ENCODE measurements around the gene CTNNA1.
"Not testable (repeated sequence)": the region's sequence is repeated elsewhere in the genome, so short reads cannot be mapped to it uniquely, and the experiment has no call there.

CTNNA1 gene

DNA sequence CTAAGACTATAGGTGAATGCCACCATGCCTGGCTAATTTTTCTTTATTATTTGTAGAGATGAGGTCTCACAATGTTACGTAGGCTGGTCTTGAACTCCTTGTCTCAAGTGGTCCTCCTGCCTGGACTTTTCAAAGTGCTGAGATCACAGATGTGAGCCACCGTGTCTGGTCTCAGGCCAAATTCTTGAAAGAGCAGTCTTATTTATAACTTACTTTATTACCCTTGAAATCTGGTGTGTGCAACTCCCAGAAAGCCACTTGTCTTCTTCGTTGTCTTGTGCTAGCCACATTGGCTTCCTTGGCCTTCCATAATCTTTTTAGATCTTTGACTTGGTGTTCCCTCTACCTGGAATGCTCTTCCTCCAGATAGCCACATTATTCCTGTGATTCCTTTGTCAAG lies 50.1 kb downstream of the CTNNA1 start:
- DNase-seq (ENCODE audit: insufficient read length, low spot score) (no peak), FAIRE-seq (no peak)
- TF ChIP-seq, protein P1, sequence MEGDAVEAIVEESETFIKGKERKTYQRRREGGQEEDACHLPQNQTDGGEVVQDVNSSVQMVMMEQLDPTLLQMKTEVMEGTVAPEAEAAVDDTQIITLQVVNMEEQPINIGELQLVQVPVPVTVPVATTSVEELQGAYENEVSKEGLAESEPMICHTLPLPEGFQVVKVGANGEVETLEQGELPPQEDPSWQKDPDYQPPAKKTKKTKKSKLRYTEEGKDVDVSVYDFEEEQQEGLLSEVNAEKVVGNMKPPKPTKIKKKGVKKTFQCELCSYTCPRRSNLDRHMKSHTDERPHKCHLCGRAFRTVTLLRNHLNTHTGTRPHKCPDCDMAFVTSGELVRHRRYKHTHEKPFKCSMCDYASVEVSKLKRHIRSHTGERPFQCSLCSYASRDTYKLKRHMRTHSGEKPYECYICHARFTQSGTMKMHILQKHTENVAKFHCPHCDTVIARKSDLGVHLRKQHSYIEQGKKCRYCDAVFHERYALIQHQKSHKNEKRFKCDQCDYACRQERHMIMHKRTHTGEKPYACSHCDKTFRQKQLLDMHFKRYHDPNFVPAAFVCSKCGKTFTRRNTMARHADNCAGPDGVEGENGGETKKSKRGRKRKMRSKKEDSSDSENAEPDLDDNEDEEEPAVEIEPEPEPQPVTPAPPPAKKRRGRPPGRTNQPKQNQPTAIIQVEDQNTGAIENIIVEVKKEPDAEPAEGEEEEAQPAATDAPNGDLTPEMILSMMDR (IDR thresholded peaks at IDR 0.05; ENCODE audit: insufficient read depth, missing control alignments), result no peak

DNA sequence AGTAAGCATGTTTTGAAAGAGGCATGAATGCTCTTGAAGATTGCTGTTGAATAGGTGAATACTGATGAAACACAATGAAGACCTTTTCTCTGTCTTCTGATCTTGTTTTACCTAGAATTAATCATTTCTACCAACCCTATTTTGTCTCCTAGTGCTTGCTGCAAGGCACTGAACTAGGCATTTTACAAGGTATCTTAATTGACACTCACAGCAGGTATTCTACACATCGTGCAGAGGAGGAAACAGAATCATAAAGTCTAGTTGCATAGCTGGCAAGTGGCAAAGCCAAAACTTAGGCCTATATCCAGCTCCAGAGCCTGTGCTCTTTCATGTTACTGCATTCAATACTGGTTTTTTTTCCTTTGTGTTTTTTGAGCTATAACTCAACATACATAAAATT lies 50.7 kb downstream of the CTNNA1 start:
- FAIRE-seq (no peak), DNase-seq (ENCODE audit: insufficient read length, low spot score) (no peak)
- TF ChIP-seq, protein P1 (IDR thresholded peaks at IDR 0.05; ENCODE audit: insufficient read depth, missing control alignments), result no peak

DNA sequence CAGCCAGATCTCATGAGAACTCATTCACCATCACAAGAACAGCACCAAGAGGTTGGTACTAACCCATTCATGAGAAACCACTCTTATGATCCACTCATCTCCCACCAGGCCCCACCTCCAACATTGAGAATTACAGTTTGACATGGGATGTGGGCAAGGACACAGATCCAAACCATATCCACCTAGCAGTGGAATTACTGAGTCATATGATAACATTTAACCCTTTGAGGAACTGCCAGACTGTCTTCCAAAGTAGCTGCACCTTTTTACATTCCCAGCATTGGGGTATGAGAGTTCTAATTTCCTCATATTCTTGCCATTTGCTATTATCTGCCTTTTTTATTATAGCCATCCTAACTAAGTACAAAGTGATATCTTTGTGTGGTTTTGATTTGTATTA lies 51.9 kb downstream of the CTNNA1 start:
- DNase-seq (ENCODE audit: insufficient read length, low spot score), result no peak
- TF ChIP-seq, protein P1 (IDR thresholded peaks at IDR 0.05; ENCODE audit: insufficient read depth, missing control alignments), result no peak
- no peak for FAIRE-seq

DNA sequence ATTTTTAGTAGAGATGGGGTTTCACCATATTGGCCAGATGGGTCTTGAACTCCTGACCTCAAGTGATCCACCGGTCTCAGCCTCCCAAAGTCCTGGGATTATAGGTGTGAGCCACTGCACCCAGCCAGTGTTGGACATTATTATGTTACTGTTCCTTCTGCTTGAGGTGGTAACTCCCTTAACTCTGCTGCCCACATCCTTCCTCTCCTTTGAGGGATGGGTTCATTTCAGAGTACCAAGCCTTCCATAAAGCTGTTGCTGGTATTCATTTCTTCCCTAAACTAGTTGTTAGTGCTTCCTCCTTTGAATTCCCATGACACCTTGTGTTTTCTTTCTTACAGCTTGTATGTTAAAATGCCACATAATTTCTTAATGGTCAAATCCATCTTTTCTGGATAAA lies 54.0 kb downstream of the CTNNA1 start:
- FAIRE-seq, result no peak
- TF ChIP-seq, protein P1 (IDR thresholded peaks at IDR 0.05; ENCODE audit: insufficient read depth, missing control alignments), result no peak

DNA sequence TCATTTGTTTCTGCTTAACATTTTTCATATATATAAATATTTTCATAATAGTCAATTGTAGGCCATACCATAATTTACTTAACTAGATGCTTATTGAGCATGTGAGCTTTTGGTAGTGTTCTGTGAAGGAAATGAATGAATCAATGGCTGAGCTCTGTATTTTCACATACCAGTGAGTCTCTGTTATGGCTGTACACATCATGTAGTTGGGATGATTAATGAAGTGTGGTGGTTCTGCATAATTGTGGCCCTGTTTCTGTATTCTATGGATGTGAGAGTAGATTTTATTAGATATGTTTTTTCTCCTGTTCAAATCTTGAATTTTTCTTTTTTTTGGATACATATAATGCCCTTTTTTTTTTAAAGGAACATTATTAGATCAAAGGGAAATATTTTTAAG lies 56.2 kb downstream of the CTNNA1 start:
- no peak for FAIRE-seq
- TF ChIP-seq, protein P1 (IDR thresholded peaks at IDR 0.05; ENCODE audit: insufficient read depth, missing control alignments), result no peak
- DNase-seq (ENCODE audit: insufficient read length, low spot score), result no peak

More for the DNA sequence above, 54.0 kb downstream of the CTNNA1 start:
- no peak for DNase-seq (ENCODE audit: insufficient read length, low spot score)

DNA sequence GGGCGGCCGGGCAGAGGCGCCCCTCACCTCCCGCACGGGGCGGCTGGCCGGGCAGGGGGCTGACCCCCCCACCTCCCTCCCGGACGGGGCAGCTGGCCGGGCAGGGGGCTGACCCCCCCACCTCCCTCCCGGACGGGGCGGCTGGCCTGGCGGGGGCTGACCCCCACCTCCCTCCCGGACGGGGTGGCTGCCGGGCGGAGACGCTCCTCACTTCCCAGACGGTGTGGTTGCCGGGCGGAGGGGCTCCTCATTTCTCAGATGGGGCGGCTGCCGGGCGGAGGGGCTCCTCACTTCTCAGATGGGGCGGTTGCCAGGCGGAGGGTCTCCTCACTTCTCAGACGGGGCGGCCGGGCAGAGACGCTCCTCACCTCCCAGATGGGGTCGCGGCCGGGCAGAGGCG lies 57.6 kb downstream of the CTNNA1 start:
- FAIRE-seq; DNase-seq (ENCODE audit: insufficient read length, low spot score): not testable (repeated sequence)

DNA sequence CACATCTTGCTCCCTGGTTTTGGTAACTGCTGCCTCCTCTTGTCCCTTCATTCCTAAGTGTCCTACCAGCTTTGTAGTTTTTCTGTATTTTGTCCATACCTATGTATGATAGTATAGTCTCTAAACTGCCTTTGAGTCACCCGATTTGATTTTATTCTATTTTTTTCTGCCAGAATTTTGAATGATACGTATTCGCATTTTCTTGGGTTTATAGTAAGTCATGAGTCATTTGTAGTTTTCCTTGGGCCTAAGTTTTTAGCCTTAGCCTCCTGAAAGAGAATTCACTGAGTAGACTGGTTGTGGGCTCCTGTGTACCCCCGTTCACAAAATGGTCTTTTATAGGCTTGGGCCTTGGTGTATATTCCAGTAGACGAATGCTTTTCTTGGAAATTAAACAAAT lies 62.3 kb downstream of the CTNNA1 start:
- FAIRE-seq (no peak), DNase-seq (ENCODE audit: insufficient read length, low spot score) (no peak)
- TF ChIP-seq, protein P1 (IDR thresholded peaks at IDR 0.05; ENCODE audit: insufficient read depth, missing control alignments), result no peak

DNA sequence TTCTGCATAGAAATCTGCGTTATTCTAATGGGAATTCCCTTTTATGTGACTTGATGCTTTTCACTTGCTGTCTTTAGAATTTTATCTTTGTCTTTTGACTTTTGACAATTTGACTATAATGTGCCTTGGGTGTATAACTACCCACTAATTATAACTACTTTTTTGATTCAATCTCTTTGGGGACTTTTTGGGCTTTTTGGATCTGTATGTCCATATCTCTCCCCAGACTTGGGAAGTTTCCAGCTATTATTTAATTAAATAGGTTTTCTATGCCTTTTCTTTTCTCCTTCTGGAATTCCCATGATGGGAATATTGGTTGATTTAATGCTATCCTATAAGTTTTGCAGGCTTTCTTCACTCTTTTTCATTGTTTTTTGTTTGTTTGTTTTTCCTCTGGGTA lies 64.0 kb downstream of the CTNNA1 start:
- TF ChIP-seq, protein P1 (IDR thresholded peaks at IDR 0.05; ENCODE audit: insufficient read depth, missing control alignments), result no peak
- FAIRE-seq, result no peak

More for the DNA sequence above, 64.0 kb downstream of the CTNNA1 start:
- no peak for DNase-seq (ENCODE audit: insufficient read length, low spot score)

All from D721Med (cell line).